ENCODE measurements around the gene PPP1R12B. TPM values are rescaled to one million over a fixed set of nuclear protein-coding genes. Genes with fewer than 3 reads are reported as not detected.
"Not testable (repeated sequence)": the region's sequence is repeated elsewhere in the genome, so short reads cannot be mapped to it uniquely, and the experiment has no call there.

The PPP1R12B gene
- total RNA-seq, 4 donors from 2014 or later: 68.1 to 153 (median 116) TPM

- Histone ChIP-seq H3K9me3 (no peaks in the 10 kb centered on the region), H3K4me1 (peaks cover 0 to 15% (median 3%) of the 10 kb centered on the region in 4 donors), H3K27me3 (peaks cover 0 to 24% of the 10 kb centered on the region in 2 donors), H3K4me3 (no peak overlapping the region), H3K36me3 (no peaks in the 10 kb centered on the region), H3K27ac (no peak overlapping the region)
- TF ChIP-seq POLR2A (IDR thresholded peaks at IDR 0.05): no peak
- TF ChIP-seq CTCF (IDR thresholded peaks at IDR 0.05): no peak
- WGBS, 2 donors: 81 to 89% methylated on average over 10 to 11 of the region's 13 CpGs
- no peak for DNase-seq (ENCODE audit: low spot score in 2 of 2)
Measured at GRCh38 chr1:202627841-202628565, 279.5 kb downstream of the PPP1R12B start.

GRCh38 chr1:202628646-202629215, 280.2 kb downstream of the PPP1R12B start:
- H3K27me3 ChIP-seq: peaks cover 0 to 24% of the 10 kb centered on the region in 2 donors
- H3K4me1 ChIP-seq: peaks cover 0 to 8% (median 3%) of the 10 kb centered on the region in 4 donors
- no peak for TF ChIP-seq EP300 (IDR thresholded peaks at IDR 0.05)
- TF ChIP-seq POLR2A (IDR thresholded peaks at IDR 0.05): no peak
- TF ChIP-seq CTCF (IDR thresholded peaks at IDR 0.05): no peak
- H3K27ac ChIP-seq: no peak overlapping the region
- 89 to 91% methylated on average over 7 of the region's 7 CpGs for WGBS, 2 donors
- H3K36me3 ChIP-seq: no peaks in the 10 kb centered on the region
- H3K9me3 ChIP-seq: no peaks in the 10 kb centered on the region
- no peak for DNase-seq (ENCODE audit: low spot score in 2 of 2)
- H3K4me3 ChIP-seq: no peak overlapping the region

GRCh38 chr1:202629257-202629811, 280.8 kb downstream of the PPP1R12B start:
- DNase-seq (ENCODE audit: low spot score in 2 of 2); H3K4me3 ChIP-seq; H3K27ac ChIP-seq; H3K4me1 ChIP-seq; H3K9me3 ChIP-seq; H3K36me3 ChIP-seq: not testable (repeated sequence)
- TF ChIP-seq EP300 (IDR thresholded peaks at IDR 0.05): peak in 1 of 2 donors; percentile 16
- 57% methylated on average over 1 to 2 of the region's 2 CpGs for WGBS, 2 donors
- H3K27me3 ChIP-seq: peaks cover 0 to 24% of the 10 kb centered on the region in 2 donors

GRCh38 chr1:202630096-202630495, 281.6 kb downstream of the PPP1R12B start:
- H3K27ac ChIP-seq; H3K4me1 ChIP-seq; H3K36me3 ChIP-seq; H3K9me3 ChIP-seq; H3K4me3 ChIP-seq; DNase-seq (ENCODE audit: low spot score in 2 of 2): not testable (repeated sequence)
- 77 to 79% methylated on average over 6 of the region's 6 CpGs for WGBS, 2 donors
- peaks cover 0 to 25% of the 10 kb centered on the region in 2 donors for H3K27me3 ChIP-seq

GRCh38 chr1:202630541-202630940, 282.0 kb downstream of the PPP1R12B start:
- Histone ChIP-seq H3K27ac (no peak overlapping the region), H3K36me3 (no peaks in the 10 kb centered on the region), H3K4me3 (no peak overlapping the region), H3K9me3 (no peaks in the 10 kb centered on the region), H3K4me1 (peaks cover 0 to 5% (median under 1%) of the 10 kb centered on the region in 4 donors), H3K27me3 (peaks cover 0 to 29% of the 10 kb centered on the region in 2 donors)
- WGBS, 2 donors: 77 to 79% methylated on average over 6 of the region's 6 CpGs
- DNase-seq (ENCODE audit: low spot score in 2 of 2): no peak
- TF ChIP-seq POLR2A (IDR thresholded peaks at IDR 0.05) (no peak), CTCF (IDR thresholded peaks at IDR 0.05) (no peak), EP300 (IDR thresholded peaks at IDR 0.05) (no peak)
